AG09309 (cell line): Measurements from ENCODE around the gene BACE1-AS.

ENCODE experiments used
- DNase-seq: peaks from one replicate; pipeline ENCODE4 v3.0.0-alpha.2; 2010; ENCODE audit warnings: low read depth
- H3K4me3 ChIP-seq: 2 replicates; pipeline ENCODE4 v1.5.1; 2011; ENCODE audit warnings: mild to moderate bottlenecking, low read depth, low read length, moderate library complexity; ENCODE audit not compliant: control insufficient read depth
- CTCF ChIP-seq: IDR thresholded peaks from 2 replicates; pipeline ENCODE4 v1.5.1; 2011; ENCODE audit warnings: mild to moderate bottlenecking, low read depth, low read length, inconsistent platforms; ENCODE audit not compliant: insufficient read depth, control insufficient read depth; ENCODE audit errors: missing control alignments

BACE1-AS gene

GRCh38 chr11:117284053-117284452 is 7.1 kb upstream of the BACE1-AS start:
- no peak overlapping the region for H3K4me3 ChIP-seq
- no peak for TF ChIP-seq CTCF
- DNase-seq: no peak

- H3K4me3 ChIP-seq: no peak overlapping the region
- no peak for TF ChIP-seq CTCF
- DNase-seq: no peak
Measured at GRCh38 chr11:117286588-117286987, 4.6 kb upstream of the BACE1-AS start.

GRCh38 chr11:117287668-117288067 is 3.5 kb upstream of the BACE1-AS start:
- no peak overlapping the region for H3K4me3 ChIP-seq
- TF ChIP-seq CTCF: no peak
- no peak for DNase-seq

- DNase-seq: no peak
- no peak for TF ChIP-seq CTCF
- H3K4me3 ChIP-seq: no peak overlapping the region
Measured at GRCh38 chr11:117289795-117290194, 1.4 kb upstream of the BACE1-AS start.

- TF ChIP-seq CTCF: no peak
- H3K4me3 ChIP-seq: no peak overlapping the region
- no peak for DNase-seq
Measured at GRCh38 chr11:117292616-117293015, 1.5 kb downstream of the BACE1-AS start.

GRCh38 chr11:117295438-117296137 is 4.4 kb downstream of the BACE1-AS start:
- DNase-seq: no peak
- no peak for TF ChIP-seq CTCF
- H3K4me3 ChIP-seq: no peak overlapping the region
